Muscle of arm (tissue), 12 donors: Measurements from ENCODE around the gene HMCN1. TPM values are rescaled to one million over a fixed set of nuclear protein-coding genes. Genes with fewer than 3 reads are reported as not detected.

Experiments used
- DNase-seq: peaks from one replicate; pipeline ENCODE4 v3.0.0-alpha.2; 2013
- polyA plus RNA-seq, 12 donors: library from polyadenylated mRNA; unstranded; fragments of 120-200 nt; gene quantifications; one replicate each; pipeline ENCODE4 v1.2.1, GENCODE V29; 2013; ENCODE audit not compliant: insufficient read length in 12 of 12

The HMCN1 gene
- polyA plus RNA-seq, 12 donors = 6.2 to 30.6 (median 13.2) TPM; not detected in 1

DNA sequence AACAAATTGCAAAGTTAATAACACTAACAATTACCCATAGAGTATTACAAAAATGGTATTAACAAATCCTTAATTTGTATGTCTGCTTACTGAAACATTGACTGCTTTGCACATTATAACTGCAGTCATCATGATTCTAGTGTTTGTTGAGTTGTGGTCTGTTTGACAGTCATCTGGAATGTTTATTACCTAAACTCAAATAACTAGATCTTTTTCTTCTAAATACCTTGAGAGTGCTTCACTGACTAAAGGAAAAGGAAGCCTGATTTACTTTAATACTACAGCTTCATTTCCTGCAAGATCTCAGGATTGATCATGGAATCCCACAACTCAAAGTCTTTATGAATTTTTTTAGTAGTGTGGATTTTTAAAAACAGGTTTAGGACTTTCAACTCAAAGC lies 70.0 kb downstream of the HMCN1 start:
- DNase-seq = no peak

DNA sequence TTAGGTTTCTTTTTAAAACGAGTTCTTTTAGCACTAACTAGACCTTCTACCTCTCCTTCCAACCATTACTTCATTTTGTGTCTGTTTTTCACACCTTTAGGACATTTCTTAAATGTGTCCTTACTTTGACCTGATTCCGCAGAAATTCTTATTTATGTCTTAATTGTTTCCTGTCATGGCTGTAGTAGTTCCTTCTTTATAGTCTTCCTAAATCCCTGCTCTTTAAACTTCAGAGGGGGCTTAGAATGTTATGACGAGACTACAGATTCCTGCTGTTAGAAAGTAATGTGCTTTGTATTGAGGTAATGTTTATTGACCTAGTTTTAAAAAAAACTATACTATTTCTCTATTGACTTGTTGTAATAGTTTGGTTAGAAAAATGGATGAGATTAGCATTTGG lies 70.4 kb downstream of the HMCN1 start:
- DNase-seq = no peak

DNA sequence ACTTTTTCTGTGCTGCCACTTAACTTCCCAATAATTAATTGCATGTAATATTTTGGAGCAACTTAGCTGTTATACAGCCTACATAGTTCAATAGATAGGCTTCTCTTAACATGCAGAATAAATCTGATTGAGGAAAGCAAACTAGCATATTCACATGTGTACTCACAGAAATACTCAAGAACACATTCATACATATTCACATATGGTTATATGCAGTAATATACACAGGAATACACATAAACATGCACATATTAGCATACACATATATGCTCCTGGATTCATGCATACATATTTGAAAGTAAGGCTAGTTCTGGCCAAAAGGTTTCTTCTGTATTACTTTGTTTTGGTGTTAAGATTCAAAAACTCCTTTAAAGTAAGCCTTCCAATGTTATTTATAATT lies 73.1 kb downstream of the HMCN1 start:
- DNase-seq = no peak

DNA sequence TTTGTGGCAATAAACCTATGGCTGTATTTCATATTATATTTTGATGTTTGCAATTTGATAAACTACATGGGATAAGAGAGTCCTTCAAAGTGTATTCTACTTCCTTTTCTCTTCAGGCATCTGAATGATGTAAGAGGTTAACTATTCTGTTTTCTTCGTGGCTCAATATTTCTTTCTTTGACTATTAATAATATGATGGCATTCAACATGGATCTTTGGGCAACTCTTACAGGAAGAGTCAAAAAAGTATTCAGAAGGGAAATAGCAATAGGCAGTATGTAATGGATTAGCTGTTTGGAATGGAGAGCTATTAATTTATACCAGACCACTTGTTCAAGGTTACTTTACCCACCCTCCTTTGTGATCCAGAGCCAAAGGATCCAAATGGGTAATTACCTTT lies 74.4 kb downstream of the HMCN1 start:
- DNase-seq = no peak

DNA sequence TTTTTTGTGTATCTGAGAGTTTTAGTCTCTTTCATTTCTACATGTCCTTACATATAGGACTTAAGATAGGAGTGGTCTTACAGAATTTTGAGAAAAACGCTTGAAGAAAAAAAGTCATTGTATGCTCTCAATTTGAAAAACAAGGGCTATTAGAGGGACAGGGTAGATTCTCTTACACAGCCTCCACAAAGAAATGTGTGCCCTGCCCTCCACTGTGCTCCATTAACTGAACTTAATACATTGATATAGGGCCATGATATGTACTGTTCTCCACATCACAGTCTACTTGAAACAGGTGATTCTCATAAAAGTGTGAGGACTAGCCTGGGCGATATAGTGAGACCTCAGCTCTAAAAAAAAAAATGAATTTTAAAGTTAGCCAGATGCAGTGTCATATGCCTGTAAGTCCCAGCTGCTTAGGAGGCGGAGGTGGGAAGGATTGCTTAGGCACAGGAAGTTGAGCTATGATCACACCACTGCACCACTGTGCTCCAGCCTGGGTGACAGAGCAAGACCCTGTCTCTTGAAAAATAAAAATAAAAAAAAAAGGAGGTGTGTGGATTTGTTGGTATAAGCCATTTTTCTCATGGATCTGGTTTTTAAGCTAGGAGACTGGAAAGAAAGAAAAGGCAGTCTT lies 77.0 kb downstream of the HMCN1 start:
- no peak for DNase-seq

DNA sequence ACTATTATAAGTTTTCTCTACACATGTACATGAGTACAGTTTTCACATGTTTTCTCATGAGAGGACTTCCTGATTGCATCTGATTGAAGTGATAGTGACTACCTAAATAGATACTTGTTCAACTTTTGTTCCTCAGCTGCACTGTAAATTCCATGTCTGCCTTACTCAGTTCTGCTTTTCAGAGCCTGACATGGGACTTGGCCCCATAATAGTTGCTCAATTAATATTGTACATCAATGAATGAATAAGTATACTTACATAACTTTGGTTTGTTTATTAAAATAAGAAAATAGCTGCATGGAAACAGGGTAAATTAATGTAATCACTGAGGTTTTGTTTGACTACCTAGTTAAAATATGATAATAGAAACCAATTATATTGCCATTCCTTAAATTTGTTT lies 78.7 kb downstream of the HMCN1 start:
- DNase-seq = no peak

DNA sequence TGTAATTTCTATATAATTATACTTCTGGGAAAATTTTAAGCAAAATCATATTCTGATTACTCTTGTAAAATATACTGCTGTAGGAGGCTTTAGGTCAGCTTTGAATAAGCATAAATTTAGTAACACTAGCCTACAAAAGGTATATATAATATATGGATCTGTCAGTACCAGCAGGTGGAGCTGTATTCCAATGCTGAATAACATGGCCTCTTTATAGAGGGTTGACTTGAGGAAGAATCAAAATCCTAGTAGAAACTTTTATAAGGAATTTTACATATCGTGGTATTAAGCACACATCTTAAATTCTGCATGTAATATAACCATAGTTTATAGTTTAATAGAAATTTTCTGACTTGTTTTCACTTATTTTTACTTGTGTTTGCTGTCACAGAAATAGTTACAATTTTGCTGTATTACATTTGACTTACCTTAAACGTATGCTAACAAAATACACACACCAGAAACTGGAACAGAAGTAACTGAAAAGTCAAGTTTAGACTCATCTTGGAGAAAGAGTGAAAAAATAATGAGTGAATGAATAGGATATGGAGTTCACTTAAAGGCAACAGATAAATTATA lies 79.3 kb downstream of the HMCN1 start:
- DNase-seq = peak; percentile 45

DNA sequence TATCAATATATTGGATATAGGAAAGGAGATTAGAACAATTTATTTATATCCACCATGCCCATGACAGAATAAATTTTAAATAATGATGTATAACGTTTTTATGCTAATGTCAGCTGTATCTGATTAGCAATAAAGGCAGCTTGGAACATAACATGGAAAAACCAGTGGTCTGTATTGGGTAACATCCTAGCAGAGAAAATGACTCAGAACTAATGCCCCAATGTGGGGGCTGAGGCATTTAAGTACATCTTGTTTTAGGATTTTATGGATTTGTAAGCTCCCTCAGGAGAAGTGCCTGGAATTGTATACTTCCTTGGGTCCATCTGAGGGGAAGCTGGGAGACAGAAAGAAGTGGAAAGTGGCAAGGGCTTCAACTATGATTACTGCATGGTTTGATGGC lies 82.3 kb downstream of the HMCN1 start:
- no peak for DNase-seq

DNA sequence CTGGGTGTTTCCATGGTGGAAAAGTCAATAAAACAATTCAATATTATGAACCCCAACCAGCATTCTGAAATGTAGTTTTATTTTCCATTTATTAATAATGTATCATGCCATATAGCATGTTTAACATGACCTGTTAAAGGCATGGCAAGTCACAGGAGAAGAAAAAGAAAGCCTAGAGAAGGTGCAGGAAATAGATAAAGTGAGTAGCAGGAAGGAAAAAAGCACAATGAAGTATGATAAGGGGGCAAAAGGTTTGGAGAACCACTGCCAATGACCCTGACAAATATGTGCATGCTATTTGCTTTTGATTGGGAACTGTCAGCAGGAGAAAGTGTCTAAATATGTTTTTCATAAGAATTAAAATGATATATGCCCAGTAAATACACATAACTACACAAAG lies 85.6 kb downstream of the HMCN1 start:
- DNase-seq = no peak

DNA sequence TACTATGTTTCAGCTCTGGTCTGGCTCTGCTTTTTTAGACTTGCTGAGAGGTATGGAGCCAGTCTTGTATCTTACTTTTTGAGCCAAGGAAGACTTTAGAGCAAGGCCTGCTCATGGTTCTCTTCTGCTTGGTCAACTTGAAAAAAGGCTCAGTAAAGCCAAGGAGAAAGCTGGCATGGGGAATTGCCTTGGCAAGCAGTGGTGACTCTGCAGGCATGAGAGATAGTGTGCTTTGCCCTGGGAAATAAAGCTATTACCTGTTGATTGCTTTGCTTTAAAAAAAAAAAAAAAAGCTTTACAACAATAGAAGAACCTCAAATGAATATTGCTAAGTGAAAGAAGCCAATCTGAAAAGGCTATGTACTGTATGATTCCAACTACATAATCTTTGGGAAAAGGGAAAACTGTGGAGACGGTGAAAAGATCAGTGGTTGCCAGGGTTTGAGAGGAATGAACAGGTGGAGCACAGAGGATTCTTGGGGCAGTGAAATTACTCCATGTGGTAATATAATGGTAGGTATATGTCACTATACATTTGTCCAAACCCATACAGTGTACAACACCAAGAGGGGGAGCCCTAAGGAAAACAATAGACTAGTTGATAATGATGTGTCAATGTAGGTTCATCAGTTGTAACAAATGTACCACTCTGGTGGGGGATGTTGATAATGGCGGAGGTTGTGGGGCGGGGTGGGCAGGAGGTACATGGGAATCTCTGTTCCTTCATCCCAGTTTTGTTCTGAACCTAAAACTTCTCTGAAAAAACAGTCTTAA lies 87.6 kb downstream of the HMCN1 start:
- no peak for DNase-seq

DNA sequence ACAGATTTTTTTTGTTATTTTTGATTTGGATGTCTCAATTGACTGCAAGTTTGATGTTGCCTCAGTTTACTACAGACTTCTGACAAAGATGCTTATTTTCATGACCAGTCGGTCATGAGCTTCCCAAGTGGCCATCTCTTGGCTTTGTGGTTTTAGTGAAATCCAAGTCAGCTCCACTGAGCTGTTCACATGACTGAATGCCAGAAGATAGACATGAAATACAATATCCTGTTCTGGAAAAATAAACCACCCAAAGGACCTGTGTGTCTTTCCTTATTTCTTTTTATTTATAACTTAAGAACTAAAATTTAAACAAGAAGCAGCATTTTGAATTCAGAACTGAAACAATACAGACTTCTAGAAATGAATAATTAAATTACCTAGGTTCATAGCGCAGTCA lies 89.3 kb downstream of the HMCN1 start:
- DNase-seq = no peak

DNA sequence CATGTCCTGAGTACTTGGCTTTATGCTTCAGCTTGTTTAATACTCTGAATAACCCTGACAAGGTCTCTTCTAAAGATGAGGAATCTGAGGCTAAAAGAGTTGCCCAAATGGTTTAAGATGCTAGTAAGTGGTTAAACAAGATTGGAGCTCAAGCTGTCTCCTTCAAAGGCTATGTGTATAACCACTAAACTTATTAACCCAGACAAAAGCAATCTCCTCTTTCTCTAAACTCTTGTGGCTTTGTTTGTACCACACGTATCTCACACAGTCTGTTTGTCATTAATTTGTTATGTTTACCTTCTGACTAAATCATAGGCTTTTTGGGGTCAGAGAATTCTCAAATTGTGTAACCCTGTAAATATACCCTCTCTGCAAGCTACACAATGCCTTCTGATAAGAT lies 89.9 kb downstream of the HMCN1 start:
- DNase-seq = no peak

DNA sequence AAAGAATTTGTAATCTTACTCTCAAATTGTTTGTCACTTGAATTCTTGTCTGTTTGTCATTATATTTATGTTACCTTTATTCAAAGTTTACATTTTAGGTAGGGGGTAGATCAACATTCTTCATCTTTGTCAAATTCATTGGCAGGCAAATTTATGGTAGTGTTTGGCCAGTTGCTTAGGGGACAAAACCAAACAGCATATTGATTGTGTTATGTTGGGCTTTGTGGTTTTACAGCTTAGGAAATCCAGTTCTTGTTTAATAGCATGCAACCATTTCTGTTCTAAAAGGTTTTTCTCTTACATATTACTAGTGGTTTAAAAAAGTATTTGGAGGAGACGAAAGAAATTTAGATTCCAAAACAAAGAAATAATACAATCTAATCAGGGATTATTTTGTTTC lies 91.4 kb downstream of the HMCN1 start:
- no peak for DNase-seq

DNA sequence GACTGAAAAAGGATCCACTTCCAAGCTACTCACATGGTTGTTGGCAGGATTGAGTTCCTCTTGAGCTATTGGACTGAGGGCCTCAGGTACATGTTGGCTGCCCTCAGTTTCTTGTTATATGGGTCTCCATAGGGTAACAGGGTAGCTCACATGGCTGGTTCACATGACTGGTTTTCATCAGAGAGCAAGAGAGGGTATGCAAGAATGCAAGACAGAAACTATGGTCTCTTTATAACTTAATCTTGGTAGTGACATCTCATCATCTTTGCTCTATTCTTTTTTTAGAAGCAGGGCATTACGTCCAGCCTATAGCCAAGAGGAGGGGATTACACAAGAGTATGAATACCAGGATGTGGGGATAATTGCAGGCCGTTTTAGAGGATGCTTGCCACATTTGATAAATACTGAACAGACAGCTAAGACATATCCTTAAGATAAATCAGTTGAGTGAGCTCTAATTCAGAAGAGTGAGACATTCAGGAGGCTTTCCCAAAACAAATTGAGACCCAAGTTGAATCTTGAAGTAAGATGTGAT lies 100.2 kb downstream of the HMCN1 start:
- DNase-seq = no peak

DNA sequence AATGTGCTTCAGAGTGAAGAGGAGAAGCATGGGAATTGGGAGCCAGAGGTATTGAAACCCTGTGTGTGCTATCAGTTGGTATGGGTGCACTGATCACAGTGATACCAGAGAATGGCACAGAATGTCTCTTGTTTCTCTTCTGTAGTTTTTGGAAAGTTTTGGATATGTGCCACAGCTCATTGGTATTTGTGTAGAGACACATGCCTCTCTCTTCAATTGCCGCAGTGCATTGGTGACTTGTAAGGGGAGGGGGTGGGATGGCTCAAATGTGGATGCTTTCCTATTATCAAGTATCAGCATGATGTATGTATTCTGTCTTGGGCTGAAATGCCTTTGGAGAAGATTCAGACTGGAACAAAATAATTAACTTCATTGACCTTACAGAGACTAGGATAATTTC lies 101.0 kb downstream of the HMCN1 start:
- no peak for DNase-seq

DNA sequence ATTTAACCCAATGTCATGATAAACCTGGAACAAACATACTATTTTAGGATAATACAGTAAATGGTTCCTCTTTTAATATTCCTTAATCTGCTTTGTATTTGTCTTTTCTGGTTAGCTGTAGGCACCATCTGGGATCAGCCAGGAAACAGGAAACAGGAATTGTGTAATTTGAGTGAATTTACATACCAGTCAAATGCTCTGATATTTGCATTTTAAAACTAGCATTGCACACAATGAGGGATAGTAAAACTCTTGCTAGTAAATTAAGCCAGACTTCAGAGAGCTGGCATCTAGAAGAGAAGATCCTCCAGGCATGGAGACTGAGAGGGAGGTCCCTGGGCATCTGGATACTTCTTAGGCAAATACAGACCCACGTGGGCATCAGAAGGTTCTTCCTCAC lies 103.5 kb downstream of the HMCN1 start:
- DNase-seq = no peak

DNA sequence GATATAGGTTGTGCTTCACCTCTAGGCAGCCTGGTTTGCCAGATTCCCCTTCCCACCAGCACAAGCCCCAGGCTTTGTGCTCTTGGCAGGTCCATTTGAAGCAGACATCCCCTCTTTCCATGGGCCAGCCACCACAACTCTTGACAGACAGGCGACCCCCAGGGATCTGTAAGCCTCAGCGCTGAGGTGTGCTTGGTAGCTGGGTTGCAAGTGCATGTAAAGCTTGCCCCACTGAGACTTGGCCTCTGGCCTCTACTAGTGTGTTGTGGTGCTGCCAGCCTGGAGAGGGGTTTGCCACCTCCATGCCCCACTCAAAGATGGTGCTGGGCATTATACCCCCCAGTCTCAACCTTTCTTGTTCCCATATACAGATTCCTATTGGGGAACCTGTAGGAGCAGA lies 103.9 kb downstream of the HMCN1 start:
- no peak for DNase-seq

DNA sequence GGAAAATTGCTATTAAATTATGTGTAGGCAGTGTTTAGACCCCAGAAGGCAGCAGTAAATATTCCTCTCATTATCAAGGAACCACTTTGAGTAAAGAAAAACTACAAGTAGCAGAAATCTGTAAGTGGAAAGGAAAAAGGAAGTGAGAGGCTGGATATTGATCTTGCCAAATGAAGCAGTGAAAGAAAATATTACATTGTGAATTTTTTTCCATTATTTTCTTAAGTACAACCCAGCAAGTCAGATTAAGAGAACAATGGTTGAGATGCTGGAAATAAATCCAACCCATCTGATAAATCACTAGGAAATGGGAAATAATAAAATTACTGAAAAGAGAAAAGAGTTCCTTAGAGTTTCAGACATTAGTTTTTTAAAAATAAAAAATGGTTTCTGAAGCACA lies 106.7 kb downstream of the HMCN1 start:
- no peak for DNase-seq

DNA sequence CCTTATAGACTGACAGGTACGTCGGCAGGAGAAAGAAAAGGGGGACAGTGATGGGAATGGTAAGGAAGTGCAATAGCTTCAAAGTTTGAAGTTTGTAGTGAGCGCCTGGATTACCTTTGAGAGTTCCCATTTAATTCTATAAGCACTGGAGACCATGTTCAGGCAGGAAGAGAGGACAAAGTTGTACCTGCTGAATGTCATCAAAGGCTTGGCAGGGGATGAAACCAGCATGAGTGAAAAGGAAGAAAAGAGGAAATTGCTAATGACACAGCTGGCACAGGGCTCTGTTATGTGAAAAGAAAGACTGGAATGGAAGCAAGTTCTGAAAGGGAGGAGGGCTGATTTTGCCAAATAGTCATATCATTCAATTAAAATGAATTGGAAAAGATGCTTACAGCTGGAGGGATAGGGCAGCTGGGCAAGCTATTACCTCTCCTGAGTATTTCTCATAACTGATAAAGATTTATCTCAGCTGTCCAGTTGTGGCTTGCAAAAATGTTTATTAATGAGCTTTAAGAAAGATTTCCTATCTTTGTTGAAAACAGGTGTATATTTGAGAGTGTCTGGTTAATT lies 109.2 kb downstream of the HMCN1 start:
- no peak for DNase-seq

DNA sequence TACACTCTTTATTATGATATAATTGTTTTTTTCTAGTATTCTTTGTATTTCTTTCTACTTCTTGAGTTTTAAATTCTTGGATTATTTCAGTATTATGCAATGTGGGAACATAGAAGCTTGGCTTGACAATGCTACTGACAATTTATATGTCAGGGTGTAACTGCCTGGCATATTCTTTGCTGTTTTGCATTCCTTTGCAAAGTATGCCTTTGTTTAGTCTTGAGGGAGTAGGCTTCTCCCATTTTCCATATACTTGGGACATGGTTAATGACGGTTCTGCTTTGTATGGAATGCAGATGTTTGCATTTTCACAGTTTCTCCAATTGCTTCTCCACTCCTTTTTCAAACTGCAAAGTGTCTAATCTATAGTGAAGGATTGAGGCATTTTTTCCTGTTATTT lies 109.8 kb downstream of the HMCN1 start:
- peak; percentile 26 for DNase-seq

DNA sequence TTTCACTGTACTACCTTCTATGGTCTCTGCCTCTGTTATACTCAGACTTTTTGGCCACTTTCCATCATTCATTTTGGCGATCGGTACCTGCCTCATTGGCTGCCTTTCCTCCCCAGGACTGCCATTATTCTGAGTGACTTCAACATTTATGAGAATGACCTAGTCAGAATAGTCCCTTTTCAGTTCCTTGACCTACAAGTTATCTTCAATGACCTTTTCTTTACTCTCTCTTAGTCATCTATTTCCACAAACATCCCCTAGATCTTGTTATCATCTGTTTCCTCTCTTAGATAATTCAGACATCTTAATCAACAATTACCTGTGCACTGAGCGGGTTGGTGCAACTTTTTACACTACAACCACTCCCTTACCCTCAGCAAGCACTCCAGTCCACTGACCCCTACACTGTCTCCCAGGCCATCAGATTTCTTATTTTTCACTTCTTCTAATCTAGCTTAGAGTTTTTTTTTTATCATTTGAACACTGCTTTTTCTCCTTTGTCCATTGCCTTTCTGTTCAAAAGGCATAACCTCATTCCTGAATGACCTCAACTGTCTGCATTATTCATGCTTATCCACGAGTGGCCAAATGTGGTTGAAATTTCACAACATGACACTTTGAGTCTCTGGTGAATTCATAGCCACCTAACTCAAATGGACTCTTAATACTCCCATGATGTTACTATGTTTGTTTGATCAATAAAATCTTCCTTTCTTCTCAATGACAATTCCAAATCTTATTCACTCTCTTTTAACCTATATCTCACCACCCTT lies 112.7 kb downstream of the HMCN1 start:
- DNase-seq = no peak

DNA sequence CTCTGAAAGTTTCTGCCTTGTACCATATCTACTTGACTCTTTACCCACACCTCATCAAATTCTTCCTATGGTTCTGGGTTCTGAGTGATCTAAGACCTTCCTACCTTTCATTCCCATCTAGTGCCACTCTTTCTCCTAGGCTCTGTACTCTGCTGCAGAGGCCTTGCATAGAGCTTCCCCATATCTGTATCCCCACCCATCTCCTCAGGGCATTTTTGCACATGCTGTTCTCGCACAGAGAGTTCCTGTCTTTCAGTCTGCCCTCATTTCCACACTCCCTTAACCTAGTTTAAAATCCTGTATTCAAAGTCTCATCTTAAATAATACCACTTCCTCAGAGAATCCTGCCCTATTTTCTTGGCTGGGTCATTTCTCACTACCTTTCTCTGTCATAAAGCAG lies 114.8 kb downstream of the HMCN1 start:
- DNase-seq = no peak
